HG02970 (cell line): Measurements from ENCODE around the gene LPAR5.
"Not testable (repeated sequence)": the region's sequence is repeated elsewhere in the genome, so short reads cannot be mapped to it uniquely, and the experiment has no call there.

Experiments
- ATAC-seq: cut with Tn5 transposase; IDR thresholded peaks from one replicate; pipeline ENCODE4 v1.9.1; 2021; ENCODE audit warnings: mild to moderate bottlenecking, moderate library complexity, moderate number of reproducible peaks; ENCODE audit not compliant: unreplicated experiment, low FRiP score

The LPAR5 gene

DNA sequence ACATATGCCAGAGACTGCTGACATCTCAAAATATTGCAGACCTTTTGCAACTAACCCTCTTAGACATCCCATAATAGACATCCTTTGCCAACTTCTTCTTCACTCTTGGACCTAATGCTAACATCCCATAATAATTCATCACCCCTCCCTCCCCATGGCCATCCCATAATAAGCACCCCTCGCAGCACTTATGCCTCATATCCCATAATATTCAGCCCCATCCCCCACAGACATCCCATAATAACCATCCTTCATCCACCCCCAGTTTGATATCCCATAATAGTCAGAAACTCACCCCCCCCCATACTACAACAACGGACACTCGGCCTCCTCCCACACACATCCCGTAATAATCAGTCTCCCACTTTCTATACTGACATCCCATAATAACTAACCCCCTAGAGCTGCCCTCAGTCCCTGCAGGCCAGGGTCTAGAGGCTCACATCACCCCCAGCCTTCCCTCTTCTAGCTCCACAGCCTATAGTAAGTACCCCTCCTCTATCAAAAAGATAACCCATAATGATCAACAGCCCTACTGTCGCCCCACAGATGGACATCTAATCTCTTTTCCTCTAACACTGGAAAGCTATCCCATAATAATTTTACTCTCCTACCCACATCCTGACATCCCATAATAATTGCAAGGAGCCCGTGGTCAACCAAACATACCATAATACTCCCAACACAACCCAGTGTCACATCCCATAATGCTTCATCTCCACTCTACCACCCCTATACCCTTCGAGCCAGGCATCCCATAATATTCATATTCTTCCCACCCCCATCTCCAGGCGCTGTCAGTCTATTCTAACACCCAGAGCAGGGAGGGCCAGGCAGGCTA lies 27.8 kb downstream of the LPAR5 start:
- peak; percentile 30 for ATAC-seq

DNA sequence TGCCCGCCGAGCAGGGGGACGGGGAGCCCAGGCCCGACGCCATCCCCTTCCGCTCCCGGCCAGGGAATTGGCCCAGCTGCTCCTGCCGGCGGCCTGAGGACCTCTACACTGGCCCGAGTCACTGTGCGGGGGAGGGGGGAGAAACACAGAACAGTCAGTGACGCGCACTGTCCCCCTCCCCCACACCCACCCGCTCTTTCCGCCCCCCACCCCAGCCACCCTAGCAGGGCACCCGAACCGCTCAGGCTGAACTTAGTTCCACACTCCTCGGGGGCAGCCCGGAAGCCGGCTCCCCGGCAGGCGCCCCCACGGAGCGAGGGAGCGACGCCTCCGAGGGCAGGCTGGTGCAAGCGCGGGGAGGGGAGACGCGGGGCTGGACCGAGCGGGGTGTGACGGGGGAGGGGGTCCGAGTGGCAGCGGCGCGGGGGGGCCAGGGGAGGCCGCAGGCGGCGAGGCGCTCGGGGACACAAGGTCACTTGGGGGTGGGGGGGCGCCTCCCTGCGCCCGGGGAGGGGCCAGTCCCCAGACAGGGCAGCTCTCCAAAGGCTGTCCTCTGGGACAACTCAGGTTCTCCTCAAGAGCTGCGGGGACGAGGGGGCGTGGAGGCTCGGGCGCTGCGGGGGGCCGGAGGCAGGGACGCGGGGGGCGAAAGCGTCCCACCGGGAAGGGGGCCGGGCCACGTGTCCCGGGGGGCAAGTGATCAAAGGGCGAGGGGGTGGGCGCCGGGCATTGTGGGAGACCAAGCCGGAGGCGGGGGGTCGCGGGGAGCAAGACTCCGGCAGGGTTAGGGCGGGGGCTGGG lies 29.2 kb downstream of the LPAR5 start:
- no peak for ATAC-seq

DNA sequence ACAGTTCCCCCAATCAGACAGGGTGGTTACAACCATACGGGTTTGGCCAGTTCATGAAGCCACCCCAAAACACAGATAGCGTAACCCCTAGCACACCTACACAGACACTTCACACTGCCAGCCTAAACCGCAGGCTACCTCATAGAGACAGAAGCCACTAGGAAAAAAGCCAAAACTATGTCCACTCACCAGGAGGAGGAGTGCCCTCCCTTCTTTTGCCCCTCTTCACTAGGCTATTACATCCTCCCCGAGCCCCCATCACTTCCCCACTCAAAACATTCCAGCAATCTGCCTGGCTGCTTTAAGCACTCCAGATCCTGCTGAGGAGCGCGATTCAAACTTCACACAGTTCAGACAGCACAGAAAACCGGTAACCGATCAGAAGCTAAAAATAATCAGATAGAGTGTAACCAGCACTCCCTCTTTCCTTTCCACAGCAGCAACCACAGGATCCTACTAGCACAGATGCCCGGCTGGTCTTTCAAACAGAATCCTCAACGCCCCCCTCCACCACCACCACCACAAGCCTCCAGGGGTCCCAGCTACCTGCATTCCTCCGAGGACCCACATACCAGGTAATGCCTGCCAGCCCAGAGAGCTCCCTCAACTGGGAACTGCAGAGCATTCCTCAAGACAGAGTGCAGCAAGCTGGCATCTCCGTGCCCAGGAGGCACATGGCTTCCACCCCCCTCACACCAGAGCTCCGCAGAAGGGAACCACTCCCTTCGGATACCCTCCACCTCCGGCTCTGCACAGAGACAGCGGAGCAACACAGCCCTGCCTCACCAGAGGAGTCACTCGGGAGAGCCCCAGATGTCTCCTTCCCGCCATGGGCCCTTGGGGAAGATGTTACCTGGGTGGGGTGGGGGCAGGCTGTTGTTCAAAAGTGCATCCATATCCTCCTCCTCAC lies 30.1 kb downstream of the LPAR5 start:
- ATAC-seq: no peak

DNA sequence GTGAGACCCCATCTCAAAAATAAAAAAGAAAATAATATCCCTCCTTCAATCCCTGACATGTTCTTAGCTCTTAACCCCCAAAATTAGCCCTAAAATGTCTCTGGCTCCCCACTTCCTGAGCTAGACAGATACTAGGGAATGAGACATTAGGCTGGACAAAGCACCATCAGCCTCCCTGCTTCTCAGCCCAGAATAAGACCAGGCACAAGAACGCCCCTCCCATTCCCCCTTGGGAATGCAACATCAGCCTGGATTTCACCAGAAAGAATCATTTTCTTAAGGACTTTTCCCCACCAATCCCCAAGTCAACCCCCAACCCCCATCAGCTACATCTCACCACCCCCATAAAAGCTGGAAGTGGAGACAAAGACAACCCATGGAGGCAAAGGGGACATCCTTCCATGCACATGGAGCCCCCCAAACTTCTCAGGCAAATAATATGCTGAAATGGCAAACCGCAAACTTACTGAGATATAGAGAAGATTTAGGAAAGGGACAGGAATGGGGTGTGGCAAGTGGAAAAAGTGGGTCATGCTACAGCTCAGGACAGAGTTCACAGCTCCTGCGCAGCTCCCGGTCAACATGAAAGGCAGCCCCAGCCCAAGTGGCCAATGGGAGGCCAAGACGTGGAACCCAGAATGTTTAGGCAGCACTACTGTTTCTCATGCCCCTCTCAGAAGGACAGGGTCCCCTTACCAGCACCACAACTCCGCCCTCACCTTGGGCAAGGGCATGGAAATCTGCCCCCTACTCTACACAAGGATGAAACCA lies 31.3 kb downstream of the LPAR5 start:
- ATAC-seq: no peak

DNA sequence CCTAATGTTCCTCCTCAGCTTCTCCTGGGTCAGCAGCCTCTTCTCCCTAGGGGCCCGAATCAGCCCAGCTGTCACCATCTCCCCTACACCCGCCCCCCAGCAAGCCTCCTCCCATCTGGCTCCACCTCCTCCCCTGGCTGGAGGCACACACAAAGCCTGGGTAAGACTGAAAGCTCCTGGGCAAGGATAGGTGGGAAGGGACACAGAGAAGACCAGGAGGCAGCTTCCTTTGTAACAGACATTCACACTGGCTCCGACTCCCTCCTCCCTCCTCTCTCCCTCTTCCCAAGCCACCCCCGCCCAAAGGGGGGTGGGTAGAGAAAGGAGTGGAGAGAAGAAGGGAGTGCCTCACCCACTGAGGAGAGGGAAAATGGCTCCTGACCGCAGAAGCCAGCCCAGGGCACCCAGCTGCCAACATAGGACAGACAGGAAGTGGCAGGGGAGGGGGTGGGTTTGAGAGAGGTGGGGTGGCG lies 32.6 kb downstream of the LPAR5 start:
- ATAC-seq: no peak

DNA sequence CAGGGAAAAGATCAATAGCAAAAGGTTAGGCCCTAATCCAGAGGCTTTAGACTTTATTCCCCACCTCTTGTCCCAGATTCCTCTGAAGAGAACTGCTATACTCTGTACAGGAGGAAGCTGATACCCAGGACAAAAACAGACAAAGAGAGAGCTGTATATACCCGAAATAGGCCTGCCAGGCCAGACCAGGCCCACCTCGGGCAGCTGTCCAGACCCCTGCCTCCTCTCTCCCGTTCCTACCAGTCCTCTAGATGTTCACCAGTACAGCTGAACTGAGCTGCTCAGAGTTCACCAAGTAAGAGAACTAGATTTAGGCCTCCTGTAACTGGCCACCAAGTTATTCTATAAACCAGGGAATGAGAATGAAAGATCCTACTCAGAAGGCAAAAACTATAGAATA lies 33.2 kb downstream of the LPAR5 start:
- ATAC-seq: no peak

DNA sequence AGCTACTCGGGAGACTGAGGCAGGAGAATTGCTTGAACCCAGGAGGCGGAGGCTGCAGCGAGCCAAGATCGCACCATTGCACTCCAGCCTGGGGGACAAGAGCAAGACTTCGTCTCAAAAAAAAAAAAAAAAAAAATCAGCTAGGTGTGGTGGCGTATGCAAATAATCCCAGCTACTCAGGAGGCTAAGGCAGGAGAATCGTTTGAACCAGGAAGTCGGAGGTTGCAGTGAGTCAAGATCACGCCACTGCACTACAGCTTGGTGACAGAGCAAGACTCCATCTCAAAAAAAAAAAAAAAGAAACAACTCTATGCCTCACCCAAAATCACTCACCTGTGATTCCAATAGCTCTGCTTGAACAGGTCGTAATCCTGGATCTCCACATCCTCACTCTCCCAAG lies 40.1 kb downstream of the LPAR5 start:
- ATAC-seq: not testable (repeated sequence)

DNA sequence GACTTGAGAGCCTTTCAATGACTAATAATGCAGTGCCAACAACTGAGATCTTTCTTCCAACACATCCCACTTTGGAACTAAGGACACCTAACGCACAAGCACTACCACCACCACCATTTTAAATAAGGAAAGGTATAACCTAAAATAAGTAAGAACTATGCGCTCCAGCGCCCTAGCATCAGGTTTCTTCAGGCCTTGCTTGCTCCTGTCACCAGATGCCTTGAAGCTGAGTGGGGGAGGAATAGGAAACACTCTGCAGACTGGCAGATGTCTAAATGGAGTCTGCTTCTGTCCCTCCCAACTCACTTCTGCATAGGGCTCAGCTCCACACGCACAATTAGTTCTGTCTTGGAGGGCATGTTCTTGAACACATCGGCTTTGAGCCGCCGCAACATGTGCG lies 43.7 kb downstream of the LPAR5 start:
- ATAC-seq: no peak

DNA sequence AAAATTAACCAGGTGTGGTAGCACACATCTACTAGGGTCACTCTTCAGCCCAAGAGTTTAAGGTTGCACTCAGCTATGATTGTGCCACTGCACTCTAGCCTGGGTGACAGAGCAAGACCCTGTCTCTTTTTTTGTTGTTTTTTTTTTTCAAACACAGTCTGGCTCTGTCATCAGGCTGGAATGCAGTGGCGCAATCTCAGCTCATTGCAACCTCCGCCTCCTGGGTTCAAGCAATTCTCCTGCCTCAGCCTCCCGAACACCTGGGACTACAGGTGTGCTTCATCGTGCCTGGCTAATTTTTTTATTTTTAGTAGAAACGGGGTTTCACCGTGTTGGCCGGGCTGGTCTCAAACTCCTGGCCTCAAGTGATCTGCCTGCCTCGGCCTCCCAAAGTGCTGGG lies 49.2 kb downstream of the LPAR5 start:
- ATAC-seq: not testable (repeated sequence)

DNA sequence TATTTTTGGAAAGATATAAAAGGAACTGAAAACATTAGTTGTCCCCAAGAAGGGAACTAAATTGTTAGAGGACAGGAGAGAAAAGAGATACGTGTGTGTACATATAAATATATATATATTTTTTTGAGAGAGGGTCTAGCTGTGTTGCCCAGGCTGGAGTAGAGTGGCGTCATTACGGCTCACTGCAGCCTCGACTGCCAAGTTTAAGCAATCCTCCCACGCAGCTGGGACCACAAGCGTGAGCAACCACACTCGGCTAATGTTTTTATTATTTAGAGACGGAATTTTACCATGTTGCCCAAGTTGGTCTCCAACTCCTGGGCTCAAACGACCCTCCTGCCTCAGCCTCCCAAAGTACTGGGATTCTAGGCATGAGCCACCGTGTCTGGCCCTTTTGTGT lies 51.5 kb downstream of the LPAR5 start:
- ATAC-seq: no peak

DNA sequence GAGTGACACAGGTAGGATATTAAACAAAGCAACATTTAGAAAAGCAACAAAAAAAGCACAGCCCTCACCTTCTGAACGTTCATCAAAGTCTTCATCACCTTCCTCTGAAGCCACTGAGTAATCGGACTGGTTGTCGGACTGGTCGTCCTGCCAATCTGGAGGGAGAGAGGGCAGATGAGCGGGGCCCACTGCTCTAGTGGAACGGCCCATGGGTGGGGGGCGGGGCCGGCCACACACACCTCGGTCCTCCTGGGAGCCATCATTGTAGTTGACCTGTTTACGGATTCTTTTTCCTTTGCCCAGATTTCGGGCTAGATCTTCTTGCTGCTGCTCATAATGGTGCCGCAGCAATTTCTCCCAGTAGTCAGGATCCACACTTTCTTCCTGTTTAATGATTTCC lies 52.8 kb downstream of the LPAR5 start:
- ATAC-seq: no peak

DNA sequence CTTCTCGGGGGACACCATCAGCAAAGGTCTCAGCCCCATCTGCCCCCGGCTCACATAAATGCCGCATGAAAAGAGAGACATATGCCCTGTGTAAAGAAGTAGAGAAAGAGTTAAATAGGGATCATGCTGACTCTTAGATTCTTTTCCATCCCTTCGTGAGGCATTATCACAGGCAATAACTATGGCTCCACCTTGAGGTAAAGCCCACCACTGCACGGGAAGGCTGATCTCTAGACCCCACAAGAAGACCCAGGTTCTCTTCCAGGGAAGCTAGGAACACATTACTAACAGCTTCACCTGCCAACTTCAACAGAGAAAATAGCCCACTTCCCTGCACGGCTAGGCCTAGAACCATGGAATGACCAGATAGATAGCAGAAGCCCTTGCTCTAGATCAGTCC lies 53.6 kb downstream of the LPAR5 start:
- no peak for ATAC-seq

DNA sequence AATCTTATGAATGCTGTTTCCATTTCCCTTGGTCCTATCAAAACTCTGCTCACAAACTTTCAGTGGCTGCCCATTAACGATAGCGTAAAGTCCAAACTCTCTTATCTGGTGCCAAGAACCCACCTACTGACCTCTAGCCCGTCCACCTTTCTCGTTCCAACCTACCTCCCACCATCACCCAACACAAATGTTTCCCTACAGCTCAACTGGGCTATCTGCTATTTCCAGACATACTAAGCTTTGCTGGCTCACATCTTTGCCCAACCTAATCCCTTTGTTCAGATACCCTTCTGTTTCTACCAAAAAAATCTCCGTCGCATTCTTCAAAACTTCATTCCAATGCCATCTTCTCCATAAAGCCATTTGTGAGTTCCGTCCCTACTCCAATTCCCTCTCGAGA lies 60.1 kb downstream of the LPAR5 start:
- no peak for ATAC-seq

DNA sequence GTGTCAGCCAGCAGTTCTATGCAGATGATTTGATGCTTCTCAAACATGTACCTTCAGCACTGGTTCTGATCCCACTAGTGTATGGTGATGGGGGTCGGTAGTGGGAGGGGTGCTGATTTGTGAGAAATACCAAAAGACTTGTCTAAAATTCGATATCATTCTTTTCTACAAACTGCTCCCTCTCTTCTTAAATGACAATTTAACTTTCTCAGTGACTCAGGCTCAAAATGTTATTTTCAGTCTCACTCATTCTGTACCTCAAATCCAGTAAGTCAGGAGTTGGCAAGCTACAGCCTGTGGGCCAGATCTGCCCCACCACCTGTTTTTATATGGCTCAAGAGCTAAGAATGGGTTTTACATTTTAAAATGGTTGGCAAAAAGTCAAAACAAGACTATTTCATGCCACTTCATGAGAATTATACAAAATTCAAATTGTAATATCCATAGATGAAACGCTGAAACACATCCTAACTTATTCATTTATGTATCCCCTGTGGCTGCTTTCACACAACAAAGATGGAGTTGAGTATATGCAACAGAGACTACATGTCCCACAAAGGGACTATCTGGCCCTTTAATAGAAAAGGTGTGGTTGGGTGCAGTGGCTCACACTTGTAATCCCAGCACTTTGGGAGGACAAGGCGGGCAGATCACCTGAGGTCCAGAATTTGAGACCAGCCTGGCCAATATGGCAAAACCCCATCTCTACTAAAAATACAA lies 61.0 kb downstream of the LPAR5 start:
- no peak for ATAC-seq

DNA sequence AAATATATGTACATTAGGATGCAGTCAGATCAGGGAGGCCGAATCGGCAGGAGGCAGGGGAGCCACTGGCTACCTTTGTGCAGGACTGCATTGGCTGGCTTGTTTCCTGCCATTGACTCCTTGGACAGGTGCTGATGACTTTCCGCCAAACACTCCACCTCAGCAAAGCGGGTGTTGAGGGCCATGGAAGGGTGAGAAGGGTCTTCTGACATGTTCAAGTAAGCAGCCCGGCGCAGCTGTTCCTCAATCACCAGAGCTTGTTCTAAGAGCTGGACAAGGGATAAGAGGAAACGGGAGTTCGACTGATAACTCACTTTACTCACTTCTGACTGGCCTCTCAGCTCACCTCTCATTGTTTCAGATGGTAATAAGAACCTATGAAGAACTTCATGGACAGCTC lies 62.8 kb downstream of the LPAR5 start:
- ATAC-seq: no peak

DNA sequence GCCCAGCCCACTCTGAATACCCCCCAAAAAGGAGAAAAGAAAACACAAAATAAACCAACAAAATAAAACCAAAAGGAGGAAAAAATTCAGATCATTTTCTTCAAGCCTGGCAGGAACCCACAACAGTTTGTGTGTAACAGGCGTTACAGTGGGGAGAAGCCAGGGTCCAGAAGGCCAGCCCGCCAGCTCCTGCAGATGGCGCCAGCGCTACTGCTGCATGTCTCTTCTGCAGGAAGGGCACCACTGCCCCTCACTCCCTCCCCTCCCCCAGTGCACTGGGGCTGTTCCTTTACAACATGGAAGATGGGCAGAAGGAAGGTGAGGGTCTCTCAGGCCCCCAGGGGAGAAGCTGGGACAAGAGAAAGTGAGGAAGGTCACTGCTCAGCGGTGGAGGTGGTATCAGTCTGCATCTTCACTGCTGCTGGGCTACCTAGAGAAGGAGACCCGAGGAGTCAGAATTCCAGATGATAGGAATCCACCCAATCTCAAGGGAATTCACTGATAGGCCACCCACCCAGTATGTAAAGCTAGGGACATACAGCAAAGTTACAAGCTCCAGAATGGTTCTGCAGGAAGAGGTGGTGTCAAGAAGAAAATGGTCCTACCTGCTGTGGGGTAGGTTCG lies 65.4 kb downstream of the LPAR5 start:
- ATAC-seq: no peak

DNA sequence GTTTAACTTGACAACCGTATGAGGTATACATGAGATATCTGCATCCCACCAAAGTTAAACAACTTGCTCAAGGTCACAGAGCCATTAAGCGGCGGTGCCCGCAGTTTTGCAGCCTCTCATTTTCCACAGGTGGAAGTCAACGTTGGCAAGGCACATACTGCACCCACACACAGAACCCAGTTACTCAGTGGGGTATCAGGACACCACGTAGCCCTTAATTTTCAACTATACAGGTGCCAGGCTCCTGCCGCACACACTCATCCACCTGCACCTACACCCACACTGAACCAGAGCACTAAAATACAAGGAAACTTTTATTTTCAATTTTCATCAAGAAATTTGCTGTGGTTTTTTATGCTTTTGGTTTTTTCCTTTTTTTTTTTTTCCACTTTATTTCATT lies 66.0 kb downstream of the LPAR5 start:
- no peak for ATAC-seq

DNA sequence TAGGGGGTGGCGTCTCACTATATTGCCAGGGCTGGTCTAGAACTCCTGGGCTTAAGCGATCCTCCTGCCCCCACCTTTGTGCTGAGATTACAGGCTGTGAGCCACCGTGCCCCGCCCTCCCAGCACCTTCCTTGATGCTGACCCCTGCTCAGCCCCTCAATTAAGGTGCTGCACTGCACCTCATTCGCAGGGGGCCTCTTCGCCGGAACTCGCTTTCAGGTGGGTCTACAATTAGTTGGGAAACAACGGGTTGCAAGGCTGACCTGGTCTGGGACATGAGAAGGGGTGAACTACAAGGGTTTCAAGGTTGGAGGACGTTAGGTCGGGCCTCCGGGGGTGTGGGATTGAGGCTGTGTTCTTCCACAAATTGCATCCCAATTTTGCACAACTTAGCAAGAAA lies 66.4 kb downstream of the LPAR5 start:
- no peak for ATAC-seq
